Esophagus squamous epithelium (tissue), 5 donors: Measurements from ENCODE around the gene FOXP4. TPM values are rescaled to one million over a fixed set of nuclear protein-coding genes. Genes with fewer than 3 reads are reported as not detected.

Source experiments
- DNase-seq: peaks from one replicate; lab custom pipeline; 2025; lab: John Stamatoyannopoulos, UW
- H3K27ac ChIP-seq, 4 donors: fragments of 200-600 bp; sonication (generic); one replicate each; pipeline ENCODE4 v1.5.1; 2016 to 2019; ENCODE audit warnings: mild to moderate bottlenecking in 1 of 4
- H3K27me3 ChIP-seq, 4 donors: fragments of 200-600 bp; sonication (generic); 1 replicate in 3 of 4; 2 replicates in 1 of 4; pipeline versions ENCODE4 v1.5.1 to v1.6.0; 2017 to 2021; ENCODE audit warnings: antibody characterized with exemption in 1 of 4
- H3K36me3 ChIP-seq, 3 donors: fragments of 200-600 bp; sonication (generic); one replicate each; pipeline ENCODE4 v1.5.1; 2016 to 2019
- H3K4me1 ChIP-seq, 3 donors: fragments of 200-600 bp; sonication (generic); one replicate each; pipeline ENCODE4 v1.5.1; 2017 to 2019
- H3K4me3 ChIP-seq, 4 donors: fragments of 200-600 bp; sonication (generic); 1 replicate in 3 of 4; 2 replicates in 1 of 4; pipeline ENCODE4 v1.5.1; 2016 to 2019; ENCODE audit warnings: mild to moderate bottlenecking in 2 of 4, moderate library complexity in 1 of 4
- H3K9me3 ChIP-seq, 3 donors: fragments of 200-600 bp; sonication (generic); one replicate each; pipeline ENCODE4 v1.5.1; 2016 to 2019
- POLR2A ChIP-seq, 4 donors: fragments of 450-650 bp; IDR thresholded peaks; one replicate each; pipeline ENCODE4 v1.6.1; 2017; ENCODE audit warnings: antibody characterized with exemption in 4 of 4, mild to moderate bottlenecking in 4 of 4, moderate library complexity in 3 of 4
- WGBS, 2 donors: methylation state at CpG; one replicate each; pipeline ENCODE4 v1.1.5; 2018; 5-methylcytosine and 5-hydroxymethylcytosine counted together
- intact Hi-C: fragments of 100-400 bp; cut with DNase I; formaldehyde crosslinking; loops from one replicate; pipeline ENCODE4 v1.15.0; 2022
- total RNA-seq, 4 donors: library from RNA; depleted of rRNA; stranded (reverse); fragments of >200 nt; gene quantifications; one replicate each; pipeline ENCODE4 v1.1.0, GENCODE V29; 2016
- TF ChIP-seq, protein P1 (sequence below), 6 experiments: fragments of 450-650 bp in 4 of 6; fragments of 200-600 bp in 2 of 6; sonication (generic) in 2 of 6; IDR thresholded peaks; one replicate each; pipeline ENCODE4 v1.5.1; 2016 to 2019; ENCODE audit warnings: antibody characterized with exemption in 6 of 6, mild to moderate bottlenecking in 4 of 6, moderate library complexity in 4 of 6
- donor health status: DM: yes; HTN: yes; CAD: no.

FOXP4 gene
- total RNA-seq, 4 donors from 2014 or later, result 2.2 to 10.3 (median 6.8) TPM

DNA sequence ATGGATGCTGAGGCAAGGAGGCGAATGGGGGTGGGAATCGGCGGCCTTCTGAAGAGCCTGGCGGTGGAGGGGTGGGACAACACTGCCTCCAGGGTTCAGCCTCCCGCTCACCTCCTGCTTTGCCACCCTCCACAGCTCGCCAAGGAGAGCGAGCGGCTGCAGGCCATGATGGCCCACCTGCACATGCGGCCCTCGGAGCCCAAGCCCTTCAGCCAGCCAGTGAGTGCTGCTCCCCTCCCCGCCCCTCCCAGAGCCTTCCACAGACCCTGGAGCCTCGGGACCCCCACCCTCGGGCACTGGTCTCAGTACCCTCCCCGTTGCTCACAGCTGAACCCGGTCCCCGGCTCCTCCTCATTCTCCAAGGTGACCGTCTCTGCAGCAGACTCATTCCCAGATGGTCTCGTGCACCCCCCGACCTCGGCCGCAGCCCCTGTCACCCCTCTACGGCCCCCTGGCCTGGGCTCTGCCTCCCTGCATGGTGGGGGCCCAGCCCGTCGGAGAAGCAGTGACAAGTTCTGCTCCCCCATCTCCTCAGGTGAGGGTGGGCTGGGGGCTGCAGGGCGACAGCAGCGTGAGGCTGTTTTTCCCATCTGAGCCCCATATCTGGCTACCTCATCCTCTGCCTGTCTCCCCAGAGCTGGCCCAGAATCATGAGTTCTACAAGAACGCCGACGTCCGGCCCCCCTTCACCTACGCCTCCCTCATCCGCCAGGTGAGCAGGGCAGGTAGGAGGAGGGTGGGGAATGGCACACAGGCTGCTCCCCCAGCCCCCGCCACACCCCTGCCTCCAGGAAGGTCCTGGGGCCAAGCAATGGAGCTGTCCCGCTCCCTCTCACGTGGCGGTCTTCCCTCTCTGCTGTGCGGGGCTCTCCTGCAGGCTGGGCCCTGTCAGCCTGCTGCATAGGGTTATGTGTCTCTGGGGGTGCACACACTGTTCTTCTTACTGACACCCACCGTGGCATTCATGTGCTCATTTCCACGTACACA, 43.7 kb downstream of the FOXP4 start:
- whole genome bisulfite sequencing, 2 donors, result 89% methylated on average over 22 to 24 of the region's 39 CpGs
- DNase-seq, result no peak
- intact Hi-C loops, result loop anchor here (5.0 kb wide), 2 partner anchors 163 to 218 kb away; no protein-coding TSS in a partner anchor
- TF ChIP-seq POLR2A (IDR thresholded peaks at IDR 0.05), result no peak
- TF ChIP-seq, protein P1, sequence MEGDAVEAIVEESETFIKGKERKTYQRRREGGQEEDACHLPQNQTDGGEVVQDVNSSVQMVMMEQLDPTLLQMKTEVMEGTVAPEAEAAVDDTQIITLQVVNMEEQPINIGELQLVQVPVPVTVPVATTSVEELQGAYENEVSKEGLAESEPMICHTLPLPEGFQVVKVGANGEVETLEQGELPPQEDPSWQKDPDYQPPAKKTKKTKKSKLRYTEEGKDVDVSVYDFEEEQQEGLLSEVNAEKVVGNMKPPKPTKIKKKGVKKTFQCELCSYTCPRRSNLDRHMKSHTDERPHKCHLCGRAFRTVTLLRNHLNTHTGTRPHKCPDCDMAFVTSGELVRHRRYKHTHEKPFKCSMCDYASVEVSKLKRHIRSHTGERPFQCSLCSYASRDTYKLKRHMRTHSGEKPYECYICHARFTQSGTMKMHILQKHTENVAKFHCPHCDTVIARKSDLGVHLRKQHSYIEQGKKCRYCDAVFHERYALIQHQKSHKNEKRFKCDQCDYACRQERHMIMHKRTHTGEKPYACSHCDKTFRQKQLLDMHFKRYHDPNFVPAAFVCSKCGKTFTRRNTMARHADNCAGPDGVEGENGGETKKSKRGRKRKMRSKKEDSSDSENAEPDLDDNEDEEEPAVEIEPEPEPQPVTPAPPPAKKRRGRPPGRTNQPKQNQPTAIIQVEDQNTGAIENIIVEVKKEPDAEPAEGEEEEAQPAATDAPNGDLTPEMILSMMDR (IDR thresholded peaks at IDR 0.05), result no peak
- H3K9me3 ChIP-seq, result no peaks in the 10 kb centered on the region
- H3K27ac ChIP-seq, result no peak overlapping the region
- no peak overlapping the region for H3K4me3 ChIP-seq
- peaks cover 0 to 21% (median 2%) of the 10 kb centered on the region in 3 donors for H3K4me1 ChIP-seq
- H3K27me3 ChIP-seq, result no peaks in the 10 kb centered on the region
- peaks cover 0 to 81% (median 9%) of the 10 kb centered on the region in 3 donors for H3K36me3 ChIP-seq

DNA sequence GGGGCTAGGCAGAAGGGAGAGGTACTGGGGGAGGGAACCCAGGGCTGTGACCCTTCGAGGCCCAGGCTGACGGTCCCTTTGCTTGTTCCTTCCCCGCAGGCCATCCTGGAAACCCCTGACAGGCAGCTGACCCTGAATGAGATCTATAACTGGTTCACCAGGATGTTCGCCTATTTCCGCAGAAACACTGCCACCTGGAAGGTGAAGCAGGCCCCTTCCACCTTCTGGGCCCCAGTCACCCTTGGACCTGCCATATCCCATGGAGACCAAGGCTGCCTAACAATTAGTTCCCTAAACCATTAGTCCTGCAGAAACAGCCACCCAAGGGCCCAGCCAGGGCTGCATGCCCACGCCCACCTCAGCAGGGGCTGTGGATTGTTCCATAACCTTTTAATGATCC, 44.9 kb downstream of the FOXP4 start:
- H3K4me1 ChIP-seq, result peaks cover 0 to 9% (median 0%) of the 10 kb centered on the region in 3 donors
- no peaks in the 10 kb centered on the region for H3K27me3 ChIP-seq
- TF ChIP-seq, protein P1 (IDR thresholded peaks at IDR 0.05), result no peak
- TF ChIP-seq POLR2A (IDR thresholded peaks at IDR 0.05), result no peak
- no peaks in the 10 kb centered on the region for H3K9me3 ChIP-seq
- DNase-seq, result no peak
- H3K27ac ChIP-seq, result no peak overlapping the region
- 79 to 83% methylated on average over 5 of the region's 6 CpGs for WGBS, 2 donors
- peaks cover under 1 to 84% (median 9%) of the 10 kb centered on the region in 3 donors for H3K36me3 ChIP-seq
- intact Hi-C loops, result loop anchor here (5.0 kb wide), 2 partner anchors 164 to 219 kb away; no protein-coding TSS in a partner anchor
- no peak overlapping the region for H3K4me3 ChIP-seq

GRCh38 chr6:41591859-41592502, 45.8 kb downstream of the FOXP4 start:
- H3K36me3 ChIP-seq, result peaks cover 7 to 90% (median 9%) of the 10 kb centered on the region in 3 donors

GRCh38 chr6:41593406-41593805, 47.2 kb downstream of the FOXP4 start:
- H3K9me3 ChIP-seq, result no peaks in the 10 kb centered on the region
- H3K27ac ChIP-seq, result no peak overlapping the region
- H3K4me1 ChIP-seq, result no peaks in the 10 kb centered on the region
- 92 to 93% methylated on average over 23 of the region's 24 CpGs for WGBS, 2 donors
- DNase-seq, result no peak
- peaks cover 7 to 90% (median 7%) of the 10 kb centered on the region in 3 donors for H3K36me3 ChIP-seq
- H3K4me3 ChIP-seq, result no peak overlapping the region
- TF ChIP-seq, protein P1 (IDR thresholded peaks at IDR 0.05), result no peak
- no peak for TF ChIP-seq POLR2A (IDR thresholded peaks at IDR 0.05)
- no peaks in the 10 kb centered on the region for H3K27me3 ChIP-seq
- intact Hi-C loops, result loop anchor here (5.0 kb wide), 2 partner anchors 166 to 221 kb away; no protein-coding TSS in a partner anchor

More at GRCh38 chr6:41591859-41592502, 45.8 kb downstream of the FOXP4 start:
- Histone ChIP-seq H3K27ac (no peak overlapping the region), H3K4me1 (peaks cover 0 to under 1% (median 0%) of the 10 kb centered on the region in 3 donors), H3K4me3 (no peak overlapping the region), H3K9me3 (no peaks in the 10 kb centered on the region), H3K27me3 (no peaks in the 10 kb centered on the region)
- DNase-seq, result no peak
- intact Hi-C loops, result loop anchor here (5.0 kb wide), 2 partner anchors 165 to 220 kb away; no protein-coding TSS in a partner anchor
- 0 to 8% methylated on average over 4 to 6 of the region's 7 CpGs for WGBS, 2 donors
- TF ChIP-seq POLR2A (IDR thresholded peaks at IDR 0.05), result no peak
- TF ChIP-seq, protein P1 (IDR thresholded peaks at IDR 0.05), result peak; percentile 88 to 98 (median 94)
